ENCODE data around the gene B3GAT2. TPM values are rescaled to one million over a fixed set of nuclear protein-coding genes. Genes with fewer than 3 reads are reported as not detected.

B3GAT2 gene
- polyA plus RNA-seq, 1 of the 3 experiments (the other 2 are of a cell fraction), result under 0.01 TPM

GRCh38 chr6:70849348-70850069 is 107.4 kb downstream of the B3GAT2 start:
- Histone ChIP-seq H3K4me1 (ENCODE audit: control insufficient read depth in 1 of 2, insufficient read depth in 2 of 2, low read depth in 1 of 2, low read length in 1 of 2) (no peaks in the 10 kb centered on the region; a peak in 2 of 4 replicates), H3F3A (replicated peaks; ENCODE audit: insufficient read depth) (no peaks in the 10 kb centered on the region), H3K9me3 (no peaks in the 10 kb centered on the region), H3K27me3 (ENCODE audit: insufficient read depth) (no peaks in the 10 kb centered on the region), H2AFZ (ENCODE audit: low read depth) (no peak overlapping the region), H3K9ac (no peak overlapping the region), H3K36me3 (replicated peaks in 1 of 2; ENCODE audit: control insufficient read depth in 1 of 2, insufficient read depth in 2 of 2, low read length in 1 of 2) (peaks cover 0 to 2% of the 10 kb centered on the region in 2 experiments), H3K79me2 (ENCODE audit: insufficient read depth) (no peaks in the 10 kb centered on the region), H4K20me1 (ENCODE audit: insufficient read depth) (no peaks in the 10 kb centered on the region), H3K4me3 (ENCODE audit: low read depth in 2 of 2, low read length in 1 of 2) (no peak overlapping the region), H3K9me2 (no peaks in the 10 kb centered on the region), H3K4me2 (no peak overlapping the region), H3K27ac (ENCODE audit: low read depth in 2 of 2, low read length in 1 of 2) (no peak overlapping the region; a peak in 1 of 4 replicates)
- ChIA-PET POLR2A (no interaction called here), CTCF (interaction anchor here (0.8 to 2.2 kb wide), 3 partner anchors 9 to 35 kb away, joined by 3 to 7 read pairs (median 4); no protein-coding TSS in a partner anchor)
- 91% methylated on average over 1 of the region's 1 CpG for WGBS (ENCODE audit: low lambda C conversion rate)
- no peak for DNase-seq
- no peak for TF ChIP-seq PBX3 (IDR thresholded peaks at IDR 0.05)
- no peak for TF ChIP-seq NRF1 (IDR thresholded peaks at IDR 0.05; ENCODE audit: low read depth, low read length)
- no peak for TF ChIP-seq RCOR1 (IDR thresholded peaks at IDR 0.05; ENCODE audit: low read length)
- no peak for TF ChIP-seq GATA2 (CRISPR knock-in tag; IDR thresholded peaks at IDR 0.05)

GRCh38 chr6:70847106-70848084 is 109.5 kb downstream of the B3GAT2 start:
- CTCF ChIA-PET, result interaction anchor here (0.7 to 1.1 kb wide), 2 partner anchors 38 to 161 kb away, joined by 3 to 4 read pairs; no protein-coding TSS in a partner anchor
- WGBS (ENCODE audit: low lambda C conversion rate), result 90% methylated on average over 4 of the region's 4 CpGs
- no peak for DNase-seq
- no peaks in the 10 kb centered on the region for H3F3A ChIP-seq (replicated peaks; ENCODE audit: insufficient read depth)
- H3K9ac ChIP-seq, result no peak overlapping the region
- H3K4me3 ChIP-seq (ENCODE audit: low read depth in 2 of 2, low read length in 1 of 2), result no peak overlapping the region
- H3K4me1 ChIP-seq (ENCODE audit: control insufficient read depth in 1 of 2, insufficient read depth in 2 of 2, low read depth in 1 of 2, low read length in 1 of 2), result peaks cover 0 to 4% of the 10 kb centered on the region in 2 experiments; a peak in 2 of 4 replicates
- H3K9me2 ChIP-seq, result no peaks in the 10 kb centered on the region
- no peak overlapping the region for H3K27ac ChIP-seq (ENCODE audit: low read depth in 2 of 2, low read length in 1 of 2)
- no peaks in the 10 kb centered on the region for H3K9me3 ChIP-seq
- no peaks in the 10 kb centered on the region for H3K27me3 ChIP-seq (ENCODE audit: insufficient read depth)
- POLR2A ChIA-PET, result no interaction called here
- H2AFZ ChIP-seq (ENCODE audit: low read depth), result no peak overlapping the region
- no peak overlapping the region for H3K4me2 ChIP-seq
- TF ChIP-seq ELF1 (IDR thresholded peaks at IDR 0.05), result no peak
- no peak for TF ChIP-seq RXRA (IDR thresholded peaks at IDR 0.05; ENCODE audit: borderline replicate concordance, low read depth)
- TF ChIP-seq RAD21 (IDR thresholded peaks at IDR 0.05; ENCODE audit: low read length), result no peak
- no peak for TF ChIP-seq YY1 (IDR thresholded peaks at IDR 0.05; ENCODE audit: low read depth)
- TF ChIP-seq POLR2AphosphoS5 (IDR thresholded peaks at IDR 0.05; ENCODE audit: low read depth, low read length), result no peak
- no peaks in the 10 kb centered on the region for H3K79me2 ChIP-seq (ENCODE audit: insufficient read depth)
- H3K36me3 ChIP-seq (replicated peaks in 1 of 2; ENCODE audit: control insufficient read depth in 1 of 2, insufficient read depth in 2 of 2, low read length in 1 of 2), result no peaks in the 10 kb centered on the region
- H4K20me1 ChIP-seq (ENCODE audit: insufficient read depth), result no peaks in the 10 kb centered on the region

All from SK-N-SH (cell line).